ENCODE data around the gene ALG9.

Gene ALG9

DNA sequence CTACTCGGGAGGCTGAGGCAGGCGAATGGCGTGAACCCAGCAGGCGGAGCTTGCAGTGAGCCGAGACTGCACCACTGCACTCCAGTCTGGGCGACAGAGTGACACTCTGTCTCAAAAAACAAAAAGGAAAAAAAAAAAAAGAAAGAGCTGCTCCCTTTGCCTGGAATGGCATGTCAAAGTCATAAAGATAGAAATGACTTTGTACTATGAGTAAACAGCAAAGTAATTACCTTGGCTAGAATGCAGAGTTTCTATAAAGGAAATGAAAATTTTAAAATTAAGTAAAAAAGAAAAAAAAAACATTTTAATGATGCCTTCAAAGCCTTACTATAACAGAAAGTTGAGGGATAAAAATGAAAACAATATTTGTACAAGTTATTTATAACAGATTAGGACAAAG lies 115.3 kb downstream of the ALG9 start:
- Histone ChIP-seq H3K9ac (no peak overlapping the region), H3K27ac (no peak overlapping the region), H2AFZ (no peak overlapping the region), H3K79me2 (no peaks in the 10 kb centered on the region), H3K4me3 (ENCODE audit: low read depth, low read length) (no peak overlapping the region), H3K4me1 (no peaks in the 10 kb centered on the region), H3K27me3 (ENCODE audit: control insufficient read depth, insufficient read depth, low read length) (no peaks in the 10 kb centered on the region), H3K9me3 (ENCODE audit: control insufficient read depth, low read length) (no peaks in the 10 kb centered on the region), H3K4me2 (ENCODE audit: low read length) (no peak overlapping the region), H3K36me3 (ENCODE audit: control insufficient read depth, insufficient read depth, low read length) (no peaks in the 10 kb centered on the region)
- TF ChIP-seq, protein P1, sequence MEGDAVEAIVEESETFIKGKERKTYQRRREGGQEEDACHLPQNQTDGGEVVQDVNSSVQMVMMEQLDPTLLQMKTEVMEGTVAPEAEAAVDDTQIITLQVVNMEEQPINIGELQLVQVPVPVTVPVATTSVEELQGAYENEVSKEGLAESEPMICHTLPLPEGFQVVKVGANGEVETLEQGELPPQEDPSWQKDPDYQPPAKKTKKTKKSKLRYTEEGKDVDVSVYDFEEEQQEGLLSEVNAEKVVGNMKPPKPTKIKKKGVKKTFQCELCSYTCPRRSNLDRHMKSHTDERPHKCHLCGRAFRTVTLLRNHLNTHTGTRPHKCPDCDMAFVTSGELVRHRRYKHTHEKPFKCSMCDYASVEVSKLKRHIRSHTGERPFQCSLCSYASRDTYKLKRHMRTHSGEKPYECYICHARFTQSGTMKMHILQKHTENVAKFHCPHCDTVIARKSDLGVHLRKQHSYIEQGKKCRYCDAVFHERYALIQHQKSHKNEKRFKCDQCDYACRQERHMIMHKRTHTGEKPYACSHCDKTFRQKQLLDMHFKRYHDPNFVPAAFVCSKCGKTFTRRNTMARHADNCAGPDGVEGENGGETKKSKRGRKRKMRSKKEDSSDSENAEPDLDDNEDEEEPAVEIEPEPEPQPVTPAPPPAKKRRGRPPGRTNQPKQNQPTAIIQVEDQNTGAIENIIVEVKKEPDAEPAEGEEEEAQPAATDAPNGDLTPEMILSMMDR (IDR thresholded peaks at IDR 0.05): no peak

DNA sequence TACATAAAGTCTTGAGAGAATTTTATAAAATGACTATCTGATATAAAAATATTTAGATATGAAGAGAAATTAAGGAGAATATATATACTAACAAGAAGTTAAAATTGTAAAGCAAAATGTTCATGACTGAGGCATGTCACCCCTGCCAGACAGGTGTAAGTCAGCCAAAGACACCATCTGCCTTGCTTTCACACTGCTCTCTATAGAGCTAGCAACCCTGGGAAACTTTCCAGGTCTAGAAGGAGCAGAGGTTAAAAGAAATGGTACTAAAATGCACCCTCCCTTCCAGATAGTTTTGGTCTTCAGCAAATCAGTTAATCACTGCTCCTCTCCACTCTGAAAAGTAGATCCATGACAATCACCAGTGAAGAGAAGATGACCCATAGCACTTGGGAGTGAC lies 121.7 kb downstream of the ALG9 start:
- Histone ChIP-seq H3K36me3 (ENCODE audit: control insufficient read depth, insufficient read depth, low read length) (no peaks in the 10 kb centered on the region), H3K9ac (no peak overlapping the region), H3K27me3 (ENCODE audit: control insufficient read depth, insufficient read depth, low read length) (no peaks in the 10 kb centered on the region)

GRCh38 chr11:111748035-111748804 lies 123.2 kb downstream of the ALG9 start:
- Histone ChIP-seq H3K4me1 (no peaks in the 10 kb centered on the region), H3K9ac (no peak overlapping the region), H2AFZ (no peak overlapping the region), H3K27me3 (ENCODE audit: control insufficient read depth, insufficient read depth, low read length) (no peaks in the 10 kb centered on the region), H3K4me3 (ENCODE audit: low read depth, low read length) (no peak overlapping the region), H3K79me2 (no peaks in the 10 kb centered on the region), H3K4me2 (ENCODE audit: low read length) (no peak overlapping the region), H3K9me3 (ENCODE audit: control insufficient read depth, low read length) (no peaks in the 10 kb centered on the region), H3K27ac (no peak overlapping the region), H3K36me3 (ENCODE audit: control insufficient read depth, insufficient read depth, low read length) (no peaks in the 10 kb centered on the region)
- TF ChIP-seq, protein P1 (IDR thresholded peaks at IDR 0.05): no peak

More for the DNA sequence above, 121.7 kb downstream of the ALG9 start:
- Histone ChIP-seq H3K27ac (no peak overlapping the region), H3K4me2 (ENCODE audit: low read length) (no peak overlapping the region), H3K9me3 (ENCODE audit: control insufficient read depth, low read length) (no peaks in the 10 kb centered on the region), H3K4me1 (no peaks in the 10 kb centered on the region), H2AFZ (no peak overlapping the region), H3K4me3 (ENCODE audit: low read depth, low read length) (no peak overlapping the region), H3K79me2 (no peaks in the 10 kb centered on the region)
- TF ChIP-seq, protein P1 (IDR thresholded peaks at IDR 0.05): no peak

DNA sequence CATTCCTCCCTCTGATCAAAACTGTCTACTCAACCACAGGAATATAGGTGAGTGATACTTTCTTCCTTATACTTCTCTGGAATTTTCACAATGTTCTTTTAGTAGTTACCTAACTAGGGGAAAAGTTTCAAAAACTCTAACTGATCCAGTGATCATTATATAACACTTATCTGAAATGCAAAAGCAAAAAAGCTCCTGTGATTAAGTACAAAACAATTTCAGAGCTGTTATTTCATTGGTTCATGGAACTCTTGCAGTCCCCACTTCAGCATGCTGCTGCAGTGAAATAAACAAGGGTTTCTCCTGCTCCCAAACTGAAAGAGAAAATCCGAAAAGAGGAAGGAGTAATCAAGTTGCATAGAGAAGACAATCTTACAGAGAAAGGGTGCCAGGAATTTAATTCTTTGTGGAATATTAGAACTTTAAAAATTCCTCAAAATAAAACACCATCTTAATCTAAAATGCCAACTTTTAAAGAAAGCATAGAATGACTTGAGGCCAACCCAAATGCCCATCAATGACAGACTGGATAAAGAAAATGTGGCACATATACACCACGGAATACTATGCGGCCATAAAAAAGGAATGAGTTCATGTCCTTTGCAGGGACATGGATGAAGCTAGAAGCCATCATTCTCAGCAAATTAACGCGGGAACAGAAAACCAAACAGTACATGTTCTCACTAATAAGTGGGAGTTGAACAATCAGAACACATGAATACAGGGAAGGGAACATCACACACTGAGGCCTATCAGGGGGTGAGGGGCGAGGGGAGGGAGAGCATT lies 125.5 kb downstream of the ALG9 start:
- H2AFZ ChIP-seq: no peak overlapping the region
- no peaks in the 10 kb centered on the region for H3K36me3 ChIP-seq (ENCODE audit: control insufficient read depth, insufficient read depth, low read length)
- no peak overlapping the region for H3K4me2 ChIP-seq (ENCODE audit: low read length)
- TF ChIP-seq, protein P1 (IDR thresholded peaks at IDR 0.05): no peak
- no peaks in the 10 kb centered on the region for H3K4me1 ChIP-seq
- H3K9me3 ChIP-seq (ENCODE audit: control insufficient read depth, low read length): no peaks in the 10 kb centered on the region
- H3K79me2 ChIP-seq: no peaks in the 10 kb centered on the region
- H3K27ac ChIP-seq: no peak overlapping the region
- H3K9ac ChIP-seq: no peak overlapping the region
- no peak overlapping the region for H3K4me3 ChIP-seq (ENCODE audit: low read depth, low read length)
- no peaks in the 10 kb centered on the region for H3K27me3 ChIP-seq (ENCODE audit: control insufficient read depth, insufficient read depth, low read length)
